HepG2 (cell line): Measurements from ENCODE around the gene HEPN1. TPM values are rescaled to one million over a fixed set of nuclear protein-coding genes. Genes with fewer than 3 reads are reported as not detected.
A peak's percentile ranks its signal among the peaks of the same experiment; 100 is the strongest.

Experiments used
- FOXA3 ChIP-seq: IDR thresholded peaks from 2 replicates; pipeline ENCODE4 v1.6.1; 2016; ENCODE audit warnings: missing genetic modification reagents, missing compliant biosample characterization
- GFI1 ChIP-seq: sonication (generic); formaldehyde crosslinking; IDR thresholded peaks from 2 replicates; pipeline ENCODE4 v1.5.0; 2020; ENCODE audit warnings: missing genetic modification reagents, mild to moderate bottlenecking, borderline replicate concordance
- IRF2 ChIP-seq: IDR thresholded peaks from 2 replicates; pipeline ENCODE4 v1.6.1; 2018; ENCODE audit warnings: missing genetic modification reagents, missing compliant biosample characterization
- KDM2A ChIP-seq: sonication (generic); formaldehyde crosslinking; IDR thresholded peaks from 2 replicates; pipeline ENCODE4 v1.4.0; 2020; ENCODE audit warnings: low read depth, missing genetic modification reagents, borderline replicate concordance
- ZNF605 ChIP-seq: sonication (generic); formaldehyde crosslinking; IDR thresholded peaks from 2 replicates; pipeline ENCODE4 v1.8.0; 2022; ENCODE audit warnings: mild to moderate bottlenecking, missing genetic modification reagents
- polyA plus RNA-seq, 8 experiments: library from polyadenylated mRNA; depleted of rRNA in 3 of 8; stranded (reverse) in 7 of 8; unstranded in 1 of 8; fragments of >200 nt; fragmentation: Illumina TruSeq in 4 of 8; extraction: Trizol in 4 of 8; gene quantifications; 2 replicates each; pipeline versions ENCODE4 v1.2.1 to v1.2.3, GENCODE V29; 2011 to 2016; ENCODE audit warnings: low read depth in 4 of 8, missing spikeins in 1 of 8, mixed read lengths in 1 of 8; ENCODE audit not compliant: insufficient read depth in 1 of 8
- total RNA-seq, 5 experiments: library from RNA; depleted of rRNA; stranded (reverse); fragments of >200 nt; fragmentation: Illumina TruSeq; extraction: Trizol; gene quantifications; 2 replicates each; pipeline ENCODE4 v1.2.3, GENCODE V29; 2016; ENCODE audit warnings: low read depth in 1 of 5
- TF ChIP-seq, protein P1 (sequence below): sonication (generic); formaldehyde crosslinking; IDR thresholded peaks from 2 replicates; pipeline ENCODE4 v1.8.0; 2022; ENCODE audit warnings: missing genetic modification reagents, low read depth, mild to moderate bottlenecking, borderline replicate concordance
- TF ChIP-seq, protein P2 (sequence below): sonication (generic); formaldehyde crosslinking; IDR thresholded peaks from 2 replicates; pipeline ENCODE4 v1.4.0; 2020; ENCODE audit warnings: missing genetic modification reagents, mild to moderate bottlenecking, borderline replicate concordance
- TF ChIP-seq, protein P3 (sequence below): IDR thresholded peaks from 2 replicates; pipeline ENCODE4 v1.6.1; 2016; ENCODE audit warnings: low read depth, control low read depth
- TF ChIP-seq, protein P4 (sequence below): sonication (generic); formaldehyde crosslinking; IDR thresholded peaks from 2 replicates; pipeline ENCODE4 v1.4.0; 2020; ENCODE audit warnings: missing genetic modification reagents
- TF ChIP-seq, protein P5 (sequence below), 2 experiments: sonication (generic) in 1 of 2; formaldehyde crosslinking in 1 of 2; IDR thresholded peaks; 2 replicates each; pipeline versions ENCODE4 v1.4.0 to v1.6.1; 2016 to 2020; ENCODE audit warnings: borderline replicate concordance in 1 of 2, low read depth in 1 of 2, mild to moderate bottlenecking in 1 of 2, missing genetic modification reagents in 1 of 2
- TF ChIP-seq, protein P6 (sequence below): IDR thresholded peaks from 2 replicates; pipeline ENCODE4 v1.6.1; 2012; ENCODE audit warnings: inconsistent platforms
- TF ChIP-seq, protein P7 (sequence below): sonication (generic); formaldehyde crosslinking; IDR thresholded peaks from 2 replicates; pipeline ENCODE4 v1.4.0; 2020; ENCODE audit warnings: missing genetic modification reagents, mild to moderate bottlenecking, borderline replicate concordance
- TF ChIP-seq, protein P8 (sequence below): sonication (generic); IDR thresholded peaks from 2 replicates; pipeline ENCODE4 v1.6.1; 2016; ENCODE audit warnings: low read depth, borderline replicate concordance

Gene HEPN1
- total and polyA plus RNA-seq, 2 of the 13 experiments (the other 11 are each of a cell fraction or from before 2014, with no cell fraction given) = not detected

DNA sequence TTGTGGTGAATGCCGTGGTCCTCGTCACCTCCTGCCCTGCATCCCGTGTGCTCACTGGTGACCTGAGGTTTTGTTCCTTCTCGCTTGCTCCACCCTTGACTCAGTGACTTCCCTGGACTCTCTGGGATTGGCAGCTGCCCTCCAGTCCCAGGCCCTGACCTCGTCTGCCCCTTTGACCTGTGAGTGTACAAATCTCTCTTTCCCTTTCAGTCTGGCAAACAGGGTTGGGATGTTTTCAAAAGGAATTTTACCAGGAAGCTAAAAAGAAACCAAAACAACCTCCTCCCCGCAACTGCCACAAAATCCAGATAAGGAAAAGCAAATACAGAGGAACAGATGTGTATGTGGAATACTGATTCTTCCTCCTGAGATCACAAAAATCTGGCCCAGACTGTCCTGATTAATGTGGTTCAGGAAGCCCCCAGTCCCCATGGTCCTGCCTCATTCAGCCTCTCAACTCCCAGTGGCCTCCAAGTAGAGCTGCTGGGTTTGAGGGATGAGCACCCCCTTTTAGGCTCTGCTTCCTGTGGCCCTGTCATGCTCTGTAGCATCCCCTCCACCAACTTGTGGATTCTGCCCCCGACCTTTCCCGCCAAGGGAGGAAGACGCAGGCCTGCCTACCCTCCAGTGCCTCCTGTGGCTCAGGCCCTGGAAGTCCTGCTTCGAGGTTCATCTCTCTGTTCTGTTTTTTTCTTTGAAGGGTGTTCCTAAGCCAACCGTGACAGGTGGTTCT, 36.5 kb upstream of the HEPN1 start (continued):
- TF ChIP-seq, protein P1, sequence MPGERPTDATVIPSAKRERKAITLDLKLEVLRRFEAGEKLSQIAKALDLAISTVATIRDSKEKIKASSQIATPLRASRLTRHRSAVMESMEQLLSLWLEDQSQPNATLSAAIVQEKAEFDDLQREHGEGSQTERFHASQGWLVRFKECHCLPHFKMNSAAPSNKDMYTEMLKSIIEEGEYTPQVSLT (CRISPR knock-in tag) = no peak
- TF ChIP-seq, protein P2, sequence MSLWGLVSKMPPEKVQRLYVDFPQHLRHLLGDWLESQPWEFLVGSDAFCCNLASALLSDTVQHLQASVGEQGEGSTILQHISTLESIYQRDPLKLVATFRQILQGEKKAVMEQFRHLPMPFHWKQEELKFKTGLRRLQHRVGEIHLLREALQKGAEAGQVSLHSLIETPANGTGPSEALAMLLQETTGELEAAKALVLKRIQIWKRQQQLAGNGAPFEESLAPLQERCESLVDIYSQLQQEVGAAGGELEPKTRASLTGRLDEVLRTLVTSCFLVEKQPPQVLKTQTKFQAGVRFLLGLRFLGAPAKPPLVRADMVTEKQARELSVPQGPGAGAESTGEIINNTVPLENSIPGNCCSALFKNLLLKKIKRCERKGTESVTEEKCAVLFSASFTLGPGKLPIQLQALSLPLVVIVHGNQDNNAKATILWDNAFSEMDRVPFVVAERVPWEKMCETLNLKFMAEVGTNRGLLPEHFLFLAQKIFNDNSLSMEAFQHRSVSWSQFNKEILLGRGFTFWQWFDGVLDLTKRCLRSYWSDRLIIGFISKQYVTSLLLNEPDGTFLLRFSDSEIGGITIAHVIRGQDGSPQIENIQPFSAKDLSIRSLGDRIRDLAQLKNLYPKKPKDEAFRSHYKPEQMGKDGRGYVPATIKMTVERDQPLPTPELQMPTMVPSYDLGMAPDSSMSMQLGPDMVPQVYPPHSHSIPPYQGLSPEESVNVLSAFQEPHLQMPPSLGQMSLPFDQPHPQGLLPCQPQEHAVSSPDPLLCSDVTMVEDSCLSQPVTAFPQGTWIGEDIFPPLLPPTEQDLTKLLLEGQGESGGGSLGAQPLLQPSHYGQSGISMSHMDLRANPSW = 0 out of 2 replicates have a peak, but pooled peaks have one; percentile 32
- TF ChIP-seq KDM2A (CRISPR knock-in tag) = no peak
- TF ChIP-seq, protein P3, sequence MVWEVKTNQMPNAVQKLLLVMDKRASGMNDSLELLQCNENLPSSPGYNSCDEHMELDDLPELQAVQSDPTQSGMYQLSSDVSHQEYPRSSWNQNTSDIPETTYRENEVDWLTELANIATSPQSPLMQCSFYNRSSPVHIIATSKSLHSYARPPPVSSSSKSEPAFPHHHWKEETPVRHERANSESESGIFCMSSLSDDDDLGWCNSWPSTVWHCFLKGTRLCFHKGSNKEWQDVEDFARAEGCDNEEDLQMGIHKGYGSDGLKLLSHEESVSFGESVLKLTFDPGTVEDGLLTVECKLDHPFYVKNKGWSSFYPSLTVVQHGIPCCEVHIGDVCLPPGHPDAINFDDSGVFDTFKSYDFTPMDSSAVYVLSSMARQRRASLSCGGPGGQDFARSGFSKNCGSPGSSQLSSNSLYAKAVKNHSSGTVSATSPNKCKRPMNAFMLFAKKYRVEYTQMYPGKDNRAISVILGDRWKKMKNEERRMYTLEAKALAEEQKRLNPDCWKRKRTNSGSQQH = no peak
- TF ChIP-seq, protein P4, sequence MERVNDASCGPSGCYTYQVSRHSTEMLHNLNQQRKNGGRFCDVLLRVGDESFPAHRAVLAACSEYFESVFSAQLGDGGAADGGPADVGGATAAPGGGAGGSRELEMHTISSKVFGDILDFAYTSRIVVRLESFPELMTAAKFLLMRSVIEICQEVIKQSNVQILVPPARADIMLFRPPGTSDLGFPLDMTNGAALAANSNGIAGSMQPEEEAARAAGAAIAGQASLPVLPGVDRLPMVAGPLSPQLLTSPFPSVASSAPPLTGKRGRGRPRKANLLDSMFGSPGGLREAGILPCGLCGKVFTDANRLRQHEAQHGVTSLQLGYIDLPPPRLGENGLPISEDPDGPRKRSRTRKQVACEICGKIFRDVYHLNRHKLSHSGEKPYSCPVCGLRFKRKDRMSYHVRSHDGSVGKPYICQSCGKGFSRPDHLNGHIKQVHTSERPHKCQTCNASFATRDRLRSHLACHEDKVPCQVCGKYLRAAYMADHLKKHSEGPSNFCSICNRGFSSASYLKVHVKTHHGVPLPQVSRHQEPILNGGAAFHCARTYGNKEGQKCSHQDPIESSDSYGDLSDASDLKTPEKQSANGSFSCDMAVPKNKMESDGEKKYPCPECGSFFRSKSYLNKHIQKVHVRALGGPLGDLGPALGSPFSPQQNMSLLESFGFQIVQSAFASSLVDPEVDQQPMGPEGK (CRISPR knock-in tag) = peak; percentile 11; the same call in 1 of the 2 replicates
- TF ChIP-seq, protein P5, sequence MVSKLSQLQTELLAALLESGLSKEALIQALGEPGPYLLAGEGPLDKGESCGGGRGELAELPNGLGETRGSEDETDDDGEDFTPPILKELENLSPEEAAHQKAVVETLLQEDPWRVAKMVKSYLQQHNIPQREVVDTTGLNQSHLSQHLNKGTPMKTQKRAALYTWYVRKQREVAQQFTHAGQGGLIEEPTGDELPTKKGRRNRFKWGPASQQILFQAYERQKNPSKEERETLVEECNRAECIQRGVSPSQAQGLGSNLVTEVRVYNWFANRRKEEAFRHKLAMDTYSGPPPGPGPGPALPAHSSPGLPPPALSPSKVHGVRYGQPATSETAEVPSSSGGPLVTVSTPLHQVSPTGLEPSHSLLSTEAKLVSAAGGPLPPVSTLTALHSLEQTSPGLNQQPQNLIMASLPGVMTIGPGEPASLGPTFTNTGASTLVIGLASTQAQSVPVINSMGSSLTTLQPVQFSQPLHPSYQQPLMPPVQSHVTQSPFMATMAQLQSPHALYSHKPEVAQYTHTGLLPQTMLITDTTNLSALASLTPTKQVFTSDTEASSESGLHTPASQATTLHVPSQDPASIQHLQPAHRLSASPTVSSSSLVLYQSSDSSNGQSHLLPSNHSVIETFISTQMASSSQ (IDR thresholded peaks at IDR 0.05; ENCODE audit: low read depth) = no peak
- TF ChIP-seq, protein P5 (CRISPR knock-in tag; IDR thresholded peaks at IDR 0.05; ENCODE audit: borderline replicate concordance) = peak; percentile 34; the same call in 1 of the 2 replicates
- TF ChIP-seq, protein P6, sequence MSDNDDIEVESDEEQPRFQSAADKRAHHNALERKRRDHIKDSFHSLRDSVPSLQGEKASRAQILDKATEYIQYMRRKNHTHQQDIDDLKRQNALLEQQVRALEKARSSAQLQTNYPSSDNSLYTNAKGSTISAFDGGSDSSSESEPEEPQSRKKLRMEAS = peak; percentile 62
- TF ChIP-seq IRF2 (CRISPR knock-in tag) = peak; percentile 78
- TF ChIP-seq GFI1 (CRISPR knock-in tag) = peak; percentile 99
- TF ChIP-seq, protein P7, sequence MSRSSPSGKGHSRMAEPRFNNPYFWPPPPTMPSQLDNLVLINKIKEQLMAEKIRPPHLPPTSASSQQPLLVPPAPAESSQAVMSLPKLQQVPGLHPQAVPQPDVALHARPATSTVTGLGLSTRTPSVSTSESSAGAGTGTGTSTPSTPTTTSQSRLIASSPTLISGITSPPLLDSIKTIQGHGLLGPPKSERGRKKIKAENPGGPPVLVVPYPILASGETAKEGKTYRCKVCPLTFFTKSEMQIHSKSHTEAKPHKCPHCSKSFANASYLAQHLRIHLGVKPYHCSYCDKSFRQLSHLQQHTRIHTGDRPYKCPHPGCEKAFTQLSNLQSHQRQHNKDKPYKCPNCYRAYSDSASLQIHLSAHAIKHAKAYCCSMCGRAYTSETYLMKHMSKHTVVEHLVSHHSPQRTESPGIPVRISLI (CRISPR knock-in tag) = peak; percentile 60; the same call in 1 of the 2 replicates
- TF ChIP-seq ZNF605 (CRISPR knock-in tag) = peak; percentile 69; the same call in 1 of the 2 replicates
- TF ChIP-seq, protein P8, sequence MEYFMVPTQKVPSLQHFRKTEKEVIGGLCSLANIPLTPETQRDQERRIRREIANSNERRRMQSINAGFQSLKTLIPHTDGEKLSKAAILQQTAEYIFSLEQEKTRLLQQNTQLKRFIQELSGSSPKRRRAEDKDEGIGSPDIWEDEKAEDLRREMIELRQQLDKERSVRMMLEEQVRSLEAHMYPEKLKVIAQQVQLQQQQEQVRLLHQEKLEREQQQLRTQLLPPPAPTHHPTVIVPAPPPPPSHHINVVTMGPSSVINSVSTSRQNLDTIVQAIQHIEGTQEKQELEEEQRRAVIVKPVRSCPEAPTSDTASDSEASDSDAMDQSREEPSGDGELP = no peak; the same call in 1 of the 2 replicates
- peak; percentile 83 for TF ChIP-seq FOXA3
